Adrenal gland (tissue), 5 donors: ENCODE data around the gene RASSF6.
A peak's percentile ranks its signal among the peaks of the same experiment; 100 is the strongest.

Experiments used
- POLR2A ChIP-seq, 2 donors: fragments of 450-650 bp; IDR thresholded peaks; one replicate each; pipeline ENCODE4 v1.6.1; 2017; ENCODE audit warnings: antibody characterized with exemption in 2 of 2, mild to moderate bottlenecking in 2 of 2, moderate library complexity in 1 of 2
- TF ChIP-seq, protein P1 (sequence below), 6 experiments: fragments of 450-650 bp in 4 of 6; fragments of 200-600 bp in 2 of 6; sonication (generic) in 1 of 6; IDR thresholded peaks; 1 replicate in 5 of 6; 2 replicates in 1 of 6; pipeline versions ENCODE4 v1.5.1 to v1.8.0; 2016 to 2021; ENCODE audit warnings: antibody characterized with exemption in 6 of 6, mild to moderate bottlenecking in 2 of 6, moderate library complexity in 1 of 6
- donor health status: DM: no; HTN: no; CAD: no.

- no peak for TF ChIP-seq POLR2A (IDR thresholded peaks at IDR 0.05)
- TF ChIP-seq, protein P1, sequence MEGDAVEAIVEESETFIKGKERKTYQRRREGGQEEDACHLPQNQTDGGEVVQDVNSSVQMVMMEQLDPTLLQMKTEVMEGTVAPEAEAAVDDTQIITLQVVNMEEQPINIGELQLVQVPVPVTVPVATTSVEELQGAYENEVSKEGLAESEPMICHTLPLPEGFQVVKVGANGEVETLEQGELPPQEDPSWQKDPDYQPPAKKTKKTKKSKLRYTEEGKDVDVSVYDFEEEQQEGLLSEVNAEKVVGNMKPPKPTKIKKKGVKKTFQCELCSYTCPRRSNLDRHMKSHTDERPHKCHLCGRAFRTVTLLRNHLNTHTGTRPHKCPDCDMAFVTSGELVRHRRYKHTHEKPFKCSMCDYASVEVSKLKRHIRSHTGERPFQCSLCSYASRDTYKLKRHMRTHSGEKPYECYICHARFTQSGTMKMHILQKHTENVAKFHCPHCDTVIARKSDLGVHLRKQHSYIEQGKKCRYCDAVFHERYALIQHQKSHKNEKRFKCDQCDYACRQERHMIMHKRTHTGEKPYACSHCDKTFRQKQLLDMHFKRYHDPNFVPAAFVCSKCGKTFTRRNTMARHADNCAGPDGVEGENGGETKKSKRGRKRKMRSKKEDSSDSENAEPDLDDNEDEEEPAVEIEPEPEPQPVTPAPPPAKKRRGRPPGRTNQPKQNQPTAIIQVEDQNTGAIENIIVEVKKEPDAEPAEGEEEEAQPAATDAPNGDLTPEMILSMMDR (IDR thresholded peaks at IDR 0.05): peak; percentile 31 to 64 (median 52)
Measured at GRCh38 chr4:73573794-73574528, 46.3 kb downstream of the RASSF6 start.
